ENCODE data around the gene MUC13. TPM values are rescaled to one million over a fixed set of nuclear protein-coding genes. Genes with fewer than 3 reads are reported as not detected.

Gene MUC13
- polyA plus RNA-seq, 1 donor from 2014 or later: not detected

- Histone ChIP-seq H3F3A (ENCODE audit: insufficient read depth, low read length, poor library complexity, severe bottlenecking) (no peaks in the 10 kb centered on the region), H2AFZ (ENCODE audit: low read depth, low read length) (no peak overlapping the region), H3K27me3 (ENCODE audit: insufficient read depth, low read depth, low read length) (no peaks in the 10 kb centered on the region), H3K36me3 (ENCODE audit: insufficient read depth, low read length) (no peaks in the 10 kb centered on the region), H4K20me1 (ENCODE audit: insufficient read depth) (no peaks in the 10 kb centered on the region), H3K79me2 (replicated peaks; ENCODE audit: insufficient read depth, low read length) (no peaks in the 10 kb centered on the region), H3K9me3 (ENCODE audit: low read length) (no peaks in the 10 kb centered on the region), H3K4me3 (ENCODE audit: low read length) (no peak overlapping the region), H3K9ac (ENCODE audit: low read length) (no peak overlapping the region), H3K4me2 (ENCODE audit: low read length) (no peak overlapping the region), H3K9me2 (ENCODE audit: insufficient read depth, low read length) (no peaks in the 10 kb centered on the region), H3K27ac (ENCODE audit: low read length) (no peak overlapping the region)
- TF ChIP-seq POLR2AphosphoS5 (IDR thresholded peaks at IDR 0.05) (no peak), TAF1 (IDR thresholded peaks at IDR 0.05; ENCODE audit: low read depth) (no peak), EZH2 (IDR thresholded peaks at IDR 0.05; ENCODE audit: borderline replicate concordance, insufficient read depth, low read length, poor library complexity, severe bottlenecking) (no peak), RAD21 (conservative IDR thresholded peaks at IDR 0.05) (peak; percentile 38), SMC3 (conservative IDR thresholded peaks at IDR 0.05; ENCODE audit: poor library complexity) (peak; percentile 45), EP300 (conservative IDR thresholded peaks at IDR 0.05; ENCODE audit: poor library complexity, severe bottlenecking) (no peak), MXI1 (conservative IDR thresholded peaks at IDR 0.05; ENCODE audit: poor library complexity, severe bottlenecking) (no peak)
- TF ChIP-seq, protein P1, sequence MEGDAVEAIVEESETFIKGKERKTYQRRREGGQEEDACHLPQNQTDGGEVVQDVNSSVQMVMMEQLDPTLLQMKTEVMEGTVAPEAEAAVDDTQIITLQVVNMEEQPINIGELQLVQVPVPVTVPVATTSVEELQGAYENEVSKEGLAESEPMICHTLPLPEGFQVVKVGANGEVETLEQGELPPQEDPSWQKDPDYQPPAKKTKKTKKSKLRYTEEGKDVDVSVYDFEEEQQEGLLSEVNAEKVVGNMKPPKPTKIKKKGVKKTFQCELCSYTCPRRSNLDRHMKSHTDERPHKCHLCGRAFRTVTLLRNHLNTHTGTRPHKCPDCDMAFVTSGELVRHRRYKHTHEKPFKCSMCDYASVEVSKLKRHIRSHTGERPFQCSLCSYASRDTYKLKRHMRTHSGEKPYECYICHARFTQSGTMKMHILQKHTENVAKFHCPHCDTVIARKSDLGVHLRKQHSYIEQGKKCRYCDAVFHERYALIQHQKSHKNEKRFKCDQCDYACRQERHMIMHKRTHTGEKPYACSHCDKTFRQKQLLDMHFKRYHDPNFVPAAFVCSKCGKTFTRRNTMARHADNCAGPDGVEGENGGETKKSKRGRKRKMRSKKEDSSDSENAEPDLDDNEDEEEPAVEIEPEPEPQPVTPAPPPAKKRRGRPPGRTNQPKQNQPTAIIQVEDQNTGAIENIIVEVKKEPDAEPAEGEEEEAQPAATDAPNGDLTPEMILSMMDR (IDR thresholded peaks at IDR 0.05; ENCODE audit: poor library complexity, severe bottlenecking): peak; percentile 46
Measured at GRCh38 chr3:124928333-124929202, 6.0 kb downstream of the MUC13 start.

DNA sequence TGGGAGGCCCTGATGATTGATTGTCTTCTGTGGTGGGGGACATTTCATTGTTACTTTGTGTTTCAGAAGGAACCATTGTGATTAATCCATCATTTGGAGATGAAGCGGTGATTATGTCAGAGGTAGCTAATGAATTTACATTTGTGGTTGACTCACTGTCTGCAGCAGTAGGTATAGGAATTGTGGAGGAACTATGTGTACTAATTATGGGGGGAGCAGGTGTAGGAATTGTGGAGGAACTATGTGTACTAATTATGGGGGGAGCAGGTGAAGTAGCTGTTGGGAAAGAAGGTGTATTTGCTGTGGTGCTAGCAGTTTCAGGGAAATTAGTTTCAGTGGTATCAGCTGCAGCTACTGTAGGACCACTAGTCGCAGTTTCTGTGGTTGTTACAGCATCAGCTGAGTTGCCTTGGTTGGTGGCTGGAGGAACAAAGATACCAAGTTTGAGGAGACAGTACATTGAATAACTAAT lies 6.9 kb downstream of the MUC13 start:
- H2AFZ ChIP-seq (ENCODE audit: low read depth, low read length): no peak overlapping the region
- H4K20me1 ChIP-seq (ENCODE audit: insufficient read depth): no peaks in the 10 kb centered on the region
- no peak overlapping the region for H3K4me3 ChIP-seq (ENCODE audit: low read length)
- no peak overlapping the region for H3K27ac ChIP-seq (ENCODE audit: low read length)
- H3K9ac ChIP-seq (ENCODE audit: low read length): no peak overlapping the region
- no peaks in the 10 kb centered on the region for H3F3A ChIP-seq (ENCODE audit: insufficient read depth, low read length, poor library complexity, severe bottlenecking)
- no peaks in the 10 kb centered on the region for H3K9me2 ChIP-seq (ENCODE audit: insufficient read depth, low read length)
- no peaks in the 10 kb centered on the region for H3K9me3 ChIP-seq (ENCODE audit: low read length)
- no peak for TF ChIP-seq POLR2AphosphoS5 (IDR thresholded peaks at IDR 0.05)
- TF ChIP-seq, protein P1 (IDR thresholded peaks at IDR 0.05; ENCODE audit: poor library complexity, severe bottlenecking): no peak
- TF ChIP-seq TAF1 (IDR thresholded peaks at IDR 0.05; ENCODE audit: low read depth): no peak
- no peak for TF ChIP-seq EZH2 (IDR thresholded peaks at IDR 0.05; ENCODE audit: borderline replicate concordance, insufficient read depth, low read length, poor library complexity, severe bottlenecking)
- no peak overlapping the region for H3K4me2 ChIP-seq (ENCODE audit: low read length)
- H3K79me2 ChIP-seq (replicated peaks; ENCODE audit: insufficient read depth, low read length): no peaks in the 10 kb centered on the region
- H3K36me3 ChIP-seq (ENCODE audit: insufficient read depth, low read length): no peaks in the 10 kb centered on the region
- H3K27me3 ChIP-seq (ENCODE audit: insufficient read depth, low read depth, low read length): no peaks in the 10 kb centered on the region

Data from neural cell (in vitro differentiated cells).